SK-N-SH treated with all-trans-retinoic acid at 6 μM for 48 hours (cell line): ENCODE results near the gene CNTFR.
A peak's percentile ranks its signal among the peaks of the same experiment; 100 is the strongest.
"Not testable (repeated sequence)": the region's sequence is repeated elsewhere in the genome, so short reads cannot be mapped to it uniquely, and the experiment has no call there.

ENCODE experiments used
- ATAC-seq: fragments of 200-7000 bp; cut with Tn5 transposase; 3 replicates; pipeline ENCODE4 v1.9.1; 2020; ENCODE audit warnings: mild to moderate bottlenecking, moderate library complexity
- CREB5 ChIP-seq: fragments of 250-450 bp; sonication (Bioruptor Pico); IDR thresholded peaks from 2 replicates; pipeline ENCODE4 v1.5.1; 2020; ENCODE audit warnings: low read depth, mild to moderate bottlenecking, moderate library complexity
- ESRRG ChIP-seq: fragments of 250-450 bp; sonication (Bioruptor Pico); IDR thresholded peaks from 2 replicates; pipeline ENCODE4 v1.6.1; 2021; ENCODE audit warnings: mild to moderate bottlenecking
- GLIS3 ChIP-seq: fragments of 250-450 bp; sonication (Bioruptor Pico); IDR thresholded peaks from 2 replicates; pipeline ENCODE4 v1.5.0; 2020; ENCODE audit warnings: mild to moderate bottlenecking, moderate library complexity
- ISL1 ChIP-seq: fragments of 250-450 bp; sonication (Bioruptor Pico); IDR thresholded peaks from 2 replicates; pipeline ENCODE4 v2.1.2; 2022; ENCODE audit warnings: mild to moderate bottlenecking, moderate library complexity
- OSR1 ChIP-seq: fragments of 250-450 bp; sonication (Bioruptor Pico); IDR thresholded peaks from 2 replicates; pipeline ENCODE4 v1.8.0; 2022; ENCODE audit warnings: moderate library complexity, mild to moderate bottlenecking, inconsistent platforms
- PATZ1 ChIP-seq: fragments of 250-450 bp; sonication (Bioruptor Pico); IDR thresholded peaks from 2 replicates; pipeline ENCODE4 v1.8.0; 2020; ENCODE audit warnings: mild to moderate bottlenecking, moderate library complexity, borderline replicate concordance
- POU6F1 ChIP-seq: fragments of 250-450 bp; sonication (Bioruptor Pico); IDR thresholded peaks from 2 replicates; pipeline ENCODE4 v1.8.0; 2021; ENCODE audit warnings: low read depth, mild to moderate bottlenecking, moderate library complexity, borderline replicate concordance
- PPARA ChIP-seq: fragments of 250-450 bp; sonication (Bioruptor Pico); IDR thresholded peaks from 2 replicates; pipeline ENCODE4 v1.5.0; 2020; ENCODE audit warnings: mild to moderate bottlenecking, borderline replicate concordance
- SNAI2 ChIP-seq: fragments of 250-450 bp; sonication (Bioruptor Pico); IDR thresholded peaks from 2 replicates; pipeline ENCODE4 v1.5.0; 2020; ENCODE audit warnings: mild to moderate bottlenecking, moderate library complexity
- TCF4 ChIP-seq: fragments of 250-450 bp; sonication (Bioruptor Pico); IDR thresholded peaks from 2 replicates; pipeline ENCODE4 v1.8.0; 2021; ENCODE audit warnings: mild to moderate bottlenecking, moderate library complexity, borderline replicate concordance
- TSHZ2 ChIP-seq: fragments of 250-450 bp; sonication (Bioruptor Pico); IDR thresholded peaks from 2 replicates; pipeline ENCODE4 v1.5.0; 2020; ENCODE audit warnings: mild to moderate bottlenecking, moderate library complexity
- ZC3H10 ChIP-seq: fragments of 250-450 bp; sonication (Bioruptor Pico); IDR thresholded peaks from 2 replicates; pipeline ENCODE4 v1.5.1; 2021; ENCODE audit warnings: mild to moderate bottlenecking, moderate library complexity
- ZFP3 ChIP-seq: fragments of 250-450 bp; sonication (Bioruptor Pico); IDR thresholded peaks from 2 replicates; pipeline ENCODE4 v1.5.0; 2020; ENCODE audit warnings: mild to moderate bottlenecking, moderate library complexity
- ZFP30 ChIP-seq: fragments of 450-650 bp; formaldehyde crosslinking; IDR thresholded peaks from 2 replicates; pipeline ENCODE4 v1.5.0; 2022; ENCODE audit warnings: mild to moderate bottlenecking, moderate library complexity
- ZNF565 ChIP-seq: fragments of 450-650 bp; formaldehyde crosslinking; conservative IDR thresholded peaks from 2 replicates; pipeline ENCODE4 v1.5.0; 2020; ENCODE audit warnings: low read depth, mild to moderate bottlenecking, moderate library complexity

The CNTFR gene

GRCh38 chr9:34589636-34590380, at the start of gene CNTFR:
Gene CNTFR, minus strand, starts transcription at chr9:34589724. Its CDS starts 20,743 bp downstream, at chr9:34568981.
- no peak for TF ChIP-seq OSR1 (CRISPR knock-in tag)
- no peak for TF ChIP-seq SNAI2 (CRISPR knock-in tag)
- no peak for TF ChIP-seq ESRRG (CRISPR knock-in tag)
- no peak for TF ChIP-seq GLIS3 (CRISPR knock-in tag)
- 0 out of 2 replicates have a peak, but pooled peaks have one; percentile 21 for TF ChIP-seq ZNF565 (CRISPR knock-in tag)
- TF ChIP-seq, all 23 proteins: peak for 1
- no peak for ATAC-seq

GRCh38 chr9:34639322-34639721, 49.8 kb upstream of the CNTFR start:
- ATAC-seq, result not testable (repeated sequence)

- ATAC-seq, result no peak
Measured at GRCh38 chr9:34638138-34638445, 48.6 kb upstream of the CNTFR start.

More at GRCh38 chr9:34638138-34638445, 48.6 kb upstream of the CNTFR start:
- no peak for TF ChIP-seq POU6F1 (CRISPR knock-in tag)
- TF ChIP-seq ZFP3, result no peak
- TF ChIP-seq ESRRG (CRISPR knock-in tag), result no peak
- no peak for TF ChIP-seq PPARA
- TF ChIP-seq ZFP30 (CRISPR knock-in tag), result no peak
- no peak for TF ChIP-seq ISL1 (CRISPR knock-in tag)
- TF ChIP-seq PATZ1 (CRISPR knock-in tag), result no peak
- TF ChIP-seq CREB5 (CRISPR knock-in tag), result no peak
- TF ChIP-seq SNAI2 (CRISPR knock-in tag), result no peak
- no peak for TF ChIP-seq TCF4 (CRISPR knock-in tag)
- no peak for TF ChIP-seq OSR1 (CRISPR knock-in tag)
- TF ChIP-seq ZC3H10 (CRISPR knock-in tag), result no peak
- TF ChIP-seq TSHZ2, result no peak
- TF ChIP-seq, all 23 proteins: peak for 0
